GM19463 (cell line): ENCODE measurements around the gene ARID5A.

ENCODE experiments used
- ATAC-seq: cut with Tn5 transposase; IDR thresholded peaks from one replicate; pipeline ENCODE4 v1.9.1; 2021; ENCODE audit warnings: mild to moderate bottlenecking, moderate library complexity; ENCODE audit not compliant: unreplicated experiment

Gene ARID5A

DNA sequence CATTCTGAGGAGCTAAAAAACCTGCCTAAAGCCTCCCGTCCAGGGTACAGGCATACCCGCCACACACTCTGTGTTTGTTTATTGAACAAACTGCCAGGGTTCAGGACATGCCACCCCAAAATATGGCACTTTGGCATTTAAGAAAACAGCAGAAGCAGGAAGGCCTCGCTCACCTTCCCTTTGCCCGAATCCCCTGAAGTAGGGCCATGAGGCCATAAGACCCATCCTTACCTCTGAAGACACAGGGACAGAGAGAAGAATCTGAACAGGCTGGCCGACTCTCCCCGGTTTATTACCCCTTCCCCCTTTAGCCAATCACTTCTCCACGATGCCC, 29.7 kb upstream of the ARID5A start:
- ATAC-seq, result no peak

DNA sequence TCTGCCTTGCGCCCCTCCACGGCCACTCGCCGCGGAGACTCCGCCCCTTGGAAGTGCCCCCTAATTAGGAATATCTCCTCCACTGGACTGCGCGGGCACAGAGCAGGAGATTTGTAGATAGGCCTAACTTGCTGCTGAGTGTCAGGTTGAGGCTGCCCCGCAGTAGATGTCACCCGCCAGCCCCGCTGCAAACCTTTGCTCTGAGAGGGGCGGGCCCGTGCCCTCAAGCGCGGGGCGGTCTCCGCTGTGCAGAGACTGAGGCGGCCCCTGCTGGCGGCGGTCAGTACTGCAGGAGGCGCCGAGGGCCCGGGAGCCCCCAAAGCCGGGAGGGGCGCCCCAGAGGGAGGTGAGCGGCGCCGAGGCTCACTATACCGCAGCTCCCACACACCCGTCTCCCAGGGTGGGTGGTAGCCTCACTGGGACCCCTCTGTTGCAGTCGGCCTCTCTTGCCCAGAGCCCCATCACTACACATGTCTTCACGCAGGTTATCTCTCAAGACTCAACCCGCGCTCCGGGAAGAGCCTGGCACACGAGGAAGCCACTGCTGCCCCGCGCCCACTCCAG, 28.5 kb upstream of the ARID5A start:
- ATAC-seq, result peak; percentile 53

GRCh38 chr2:96508521-96509113, 27.9 kb upstream of the ARID5A start:
- no peak for ATAC-seq

DNA sequence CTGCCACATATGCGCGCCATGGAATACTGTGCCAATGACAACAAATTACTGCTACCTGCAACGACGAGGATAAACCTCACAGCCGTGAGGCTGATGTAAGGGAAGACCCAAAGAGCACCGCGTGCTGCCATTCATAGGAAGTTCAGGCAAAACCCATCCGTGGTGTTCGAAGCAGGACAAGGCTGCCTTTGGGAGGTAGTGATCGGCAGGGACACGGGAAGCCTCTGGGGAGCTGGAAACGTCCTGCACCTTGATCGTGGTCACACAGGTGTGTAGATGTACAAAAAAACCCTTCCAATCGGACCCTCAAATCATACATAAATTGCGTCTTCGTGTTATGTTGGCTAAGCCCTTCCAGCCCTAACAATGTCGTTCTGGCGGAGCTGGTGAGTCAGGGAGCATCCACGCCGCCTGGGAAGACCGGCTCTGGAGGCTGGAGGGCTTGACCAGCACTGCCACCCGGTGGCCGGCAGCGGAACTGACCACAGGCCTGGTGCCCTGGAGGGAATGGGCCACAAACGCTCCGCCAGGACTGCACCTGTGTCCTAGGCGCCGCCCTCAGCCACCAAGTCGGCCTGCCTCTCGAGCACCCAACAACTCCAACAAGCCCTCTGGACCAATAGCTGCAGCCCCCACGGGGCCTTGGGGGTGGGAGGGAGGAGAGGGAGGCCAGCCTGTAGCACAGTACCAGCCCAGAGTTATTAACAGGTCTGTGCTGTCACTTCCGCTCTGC, 27.3 kb upstream of the ARID5A start:
- ATAC-seq, result peak; percentile 59

DNA sequence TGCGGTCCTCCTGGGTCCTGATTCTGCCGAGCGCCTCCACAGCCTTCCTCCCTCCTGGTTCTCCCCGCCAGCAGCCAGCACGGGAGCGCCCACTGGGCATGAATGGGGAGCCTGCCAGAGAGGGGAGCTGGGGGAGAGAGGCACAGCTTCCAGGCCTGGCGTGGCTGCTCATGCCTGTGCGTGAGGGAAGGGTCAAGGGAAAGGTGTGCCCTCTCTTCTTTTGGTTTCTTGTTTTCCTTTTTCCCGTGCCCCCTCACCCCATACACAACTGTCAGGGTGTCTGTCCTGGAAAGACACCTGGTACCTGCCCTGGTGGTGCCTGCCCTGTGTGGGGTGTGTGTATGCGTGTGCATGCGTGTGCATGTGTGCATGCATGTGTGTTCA, 26.7 kb upstream of the ARID5A start:
- no peak for ATAC-seq

DNA sequence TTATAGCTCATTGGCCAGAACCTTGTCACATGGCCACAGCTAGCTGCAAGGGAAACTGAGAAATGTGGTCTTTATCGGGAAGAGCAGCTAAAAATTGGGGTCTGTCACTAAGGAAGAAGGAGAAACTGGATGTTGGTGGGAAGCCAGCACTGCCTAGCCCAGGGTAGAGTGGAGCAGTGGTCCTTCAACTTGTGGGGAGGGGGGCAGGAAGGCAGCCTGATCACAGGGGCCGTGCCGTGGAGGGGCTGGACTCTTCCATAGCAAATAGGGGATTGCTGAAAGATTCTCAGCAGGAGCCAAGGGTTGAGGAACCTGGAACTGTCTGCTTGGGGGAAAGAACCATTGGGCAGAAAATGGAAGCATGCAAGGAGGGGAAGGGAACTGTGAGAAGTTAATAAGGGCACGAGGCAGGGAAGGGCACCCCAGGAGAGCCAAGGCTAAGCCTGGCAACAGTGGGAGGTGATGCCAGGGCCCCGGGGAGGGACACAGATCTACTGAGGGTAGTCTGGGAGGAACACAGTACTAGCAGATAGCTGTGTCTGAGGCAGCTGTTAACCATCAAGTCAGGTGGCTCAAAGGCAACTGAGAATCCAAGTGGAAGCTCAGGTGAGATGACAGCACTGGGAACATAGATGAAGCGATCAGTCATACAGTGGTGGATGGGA, 25.5 kb upstream of the ARID5A start:
- no peak for ATAC-seq

- no peak for ATAC-seq
Measured at GRCh38 chr2:96511851-96512250, 24.7 kb upstream of the ARID5A start.

DNA sequence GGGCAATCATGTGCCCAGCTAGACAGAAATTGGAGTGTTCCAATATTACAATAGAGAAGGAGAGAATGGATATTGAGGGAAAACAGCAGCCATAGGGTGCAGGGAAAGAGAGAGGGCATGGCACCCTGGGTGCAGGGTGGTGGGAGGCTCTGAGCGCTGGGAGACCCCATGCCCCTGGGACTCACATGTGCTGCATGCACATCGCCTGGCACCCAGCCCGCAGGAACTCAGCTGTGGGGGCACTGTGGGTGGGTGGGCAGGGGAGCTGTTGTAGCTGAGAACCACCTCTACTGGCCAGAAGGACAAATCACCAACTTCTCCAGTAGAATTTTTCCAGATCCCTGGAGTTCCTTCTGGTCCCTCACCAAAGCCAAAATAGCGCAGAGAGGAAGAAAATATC, 24.2 kb upstream of the ARID5A start:
- ATAC-seq, result no peak

DNA sequence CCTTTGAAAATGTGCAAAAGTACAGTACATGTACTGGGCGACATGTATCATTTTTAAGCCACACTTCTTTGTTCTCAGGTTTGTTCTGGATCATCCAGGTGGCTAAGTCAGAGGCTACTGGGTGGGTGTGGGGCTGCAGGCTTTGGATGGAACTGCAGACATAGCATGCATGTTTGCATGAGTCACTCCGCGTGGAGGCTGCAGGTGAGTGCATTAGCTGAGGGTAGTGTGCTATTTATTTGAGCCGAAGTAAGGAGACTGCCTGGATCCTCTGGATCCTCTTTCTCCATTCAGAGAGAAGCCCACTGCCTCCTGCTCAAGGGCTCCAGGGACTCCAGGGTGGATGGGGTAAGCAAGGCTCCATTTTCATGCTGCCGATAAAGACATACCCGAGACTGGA, 22.0 kb upstream of the ARID5A start:
- no peak for ATAC-seq

DNA sequence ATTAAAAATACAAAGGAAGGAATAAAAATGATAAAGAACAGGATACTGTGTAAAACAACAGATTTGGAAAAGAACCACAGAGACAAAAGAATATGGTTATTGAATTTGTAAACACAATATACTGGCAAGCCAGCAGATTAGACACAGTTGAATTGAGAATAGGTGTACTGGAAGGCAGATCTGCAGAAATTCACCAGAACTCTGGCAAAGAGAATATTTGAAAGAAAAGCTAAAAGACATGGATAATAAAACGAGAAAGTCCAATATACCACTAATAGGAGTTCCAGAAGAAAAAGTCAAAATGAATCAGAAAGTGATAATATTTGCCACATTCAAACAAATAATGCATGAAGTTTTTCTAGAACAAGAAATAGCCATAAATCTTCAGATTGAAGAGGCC, 19.5 kb upstream of the ARID5A start:
- no peak for ATAC-seq

- ATAC-seq, result no peak
Measured at GRCh38 chr2:96520231-96520630, 16.3 kb upstream of the ARID5A start.

DNA sequence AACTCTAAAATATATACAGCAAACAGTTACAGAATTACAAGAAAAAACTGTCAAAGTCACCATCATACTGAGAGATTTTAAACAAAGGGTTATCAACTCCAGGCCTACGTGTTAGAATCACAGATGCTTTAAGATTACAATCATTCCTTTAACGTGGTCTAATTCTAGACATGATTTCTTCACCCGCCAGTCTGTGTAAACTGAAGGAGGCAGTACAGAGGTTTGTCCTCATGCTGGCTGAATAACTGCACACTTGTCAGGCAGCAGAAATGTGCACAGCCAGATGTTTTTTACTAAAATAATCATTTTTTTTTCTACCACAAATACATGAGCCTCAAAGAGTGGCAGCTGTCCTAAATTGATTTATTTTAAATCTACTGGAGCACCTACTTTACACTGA, 15.9 kb upstream of the ARID5A start:
- no peak for ATAC-seq

DNA sequence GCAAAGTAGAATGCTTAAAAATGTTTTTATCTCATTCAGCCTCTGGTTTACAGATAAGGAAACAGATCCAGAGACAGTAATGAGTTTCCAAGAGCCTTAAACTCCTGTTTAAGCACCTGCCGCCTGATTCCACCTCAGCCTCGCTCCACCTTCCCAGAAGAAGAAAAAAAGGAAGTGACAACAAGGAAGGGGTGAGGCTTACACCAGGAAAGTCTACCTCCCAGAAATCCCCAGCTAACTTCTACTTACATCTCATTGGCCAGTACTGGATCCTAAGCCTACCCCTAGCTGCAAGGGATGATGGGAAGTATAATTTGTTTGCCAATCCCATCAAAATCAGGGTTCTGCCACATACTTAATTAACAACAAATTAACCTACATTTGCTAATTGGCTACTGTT, 15.3 kb upstream of the ARID5A start:
- no peak for ATAC-seq

DNA sequence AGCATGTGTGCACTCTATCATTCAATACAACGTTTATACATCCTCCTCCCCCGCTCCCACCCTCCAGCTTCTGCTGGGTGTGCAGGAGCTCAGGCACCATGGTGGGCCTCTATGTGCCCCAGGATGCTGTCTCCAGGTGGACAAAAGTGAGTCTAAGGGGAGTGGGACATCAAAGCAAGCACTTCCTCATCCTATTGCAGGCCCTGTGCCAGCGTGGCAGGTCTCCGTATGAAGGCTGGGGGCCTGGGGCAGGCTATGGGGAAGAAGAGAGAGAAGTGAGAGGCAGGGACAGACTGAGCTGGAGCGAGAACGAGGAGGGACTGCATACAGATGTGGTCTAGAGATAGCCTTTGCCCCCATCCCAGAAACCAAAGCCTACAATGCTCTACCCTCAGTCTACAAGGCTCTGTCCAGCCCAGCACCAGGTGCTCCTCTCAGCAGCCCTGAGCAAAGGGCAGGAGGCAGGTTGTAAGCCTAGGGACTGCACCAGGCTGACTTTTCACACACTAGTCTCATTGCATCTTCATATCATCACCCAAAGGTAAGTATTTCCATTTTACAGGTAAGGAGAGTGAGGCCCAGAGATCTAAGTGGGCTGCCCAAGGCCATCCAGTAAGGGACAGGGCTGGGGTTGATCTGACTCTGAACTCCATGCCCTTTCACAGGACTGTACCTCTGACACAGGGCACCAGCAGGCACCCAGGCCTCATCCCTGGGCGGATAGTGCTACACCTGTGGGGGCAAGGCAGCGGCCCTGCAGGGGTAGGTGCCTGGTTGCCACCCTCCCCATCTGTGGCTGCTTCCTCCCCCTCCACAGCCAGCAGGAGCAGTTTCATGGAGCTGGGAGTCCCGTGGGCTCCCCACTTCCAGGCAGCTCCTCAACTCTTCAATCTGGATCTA, 14.0 kb upstream of the ARID5A start:
- no peak for ATAC-seq

GRCh38 chr2:96523659-96524481, 12.7 kb upstream of the ARID5A start:
- ATAC-seq, result no peak

DNA sequence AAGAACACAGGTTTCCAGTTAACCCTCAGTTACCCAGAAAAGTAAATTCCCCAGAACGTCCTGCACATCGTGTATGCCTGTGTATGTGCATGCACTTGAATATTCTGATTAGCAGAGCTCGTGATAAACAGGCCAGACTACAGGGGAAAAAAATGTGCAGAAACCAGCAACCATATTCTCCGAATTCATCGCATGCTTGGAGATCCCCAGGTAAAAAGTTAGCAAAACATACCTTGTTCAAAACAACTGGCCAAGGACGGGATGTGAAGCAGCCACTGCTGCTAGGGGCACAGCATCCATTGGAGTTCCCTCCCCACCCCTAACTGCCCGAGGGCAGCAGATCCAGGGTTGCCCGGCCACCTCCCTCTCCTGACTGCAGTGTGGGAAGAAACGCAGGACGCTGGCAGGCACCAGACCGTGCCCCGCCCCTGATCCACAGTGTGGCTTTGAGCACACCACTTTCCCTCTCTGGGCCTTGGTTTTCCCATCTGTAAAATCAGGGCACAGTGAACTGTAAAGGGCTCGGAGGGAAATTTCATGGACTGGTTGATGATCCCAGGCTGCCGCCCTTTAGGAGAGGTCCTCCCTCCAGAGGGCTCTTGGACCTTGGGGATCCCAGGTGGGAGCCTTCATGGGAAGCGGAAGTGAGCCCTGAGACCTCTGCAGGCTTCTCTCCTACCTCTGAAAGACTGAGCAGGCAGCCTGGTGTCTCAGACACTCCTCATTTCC, 11.9 kb upstream of the ARID5A start:
- ATAC-seq, result no peak

- no peak for ATAC-seq
Measured at GRCh38 chr2:96525211-96525507, 11.4 kb upstream of the ARID5A start.

- ATAC-seq, result no peak
Measured at GRCh38 chr2:96526101-96526591, 10.4 kb upstream of the ARID5A start.

DNA sequence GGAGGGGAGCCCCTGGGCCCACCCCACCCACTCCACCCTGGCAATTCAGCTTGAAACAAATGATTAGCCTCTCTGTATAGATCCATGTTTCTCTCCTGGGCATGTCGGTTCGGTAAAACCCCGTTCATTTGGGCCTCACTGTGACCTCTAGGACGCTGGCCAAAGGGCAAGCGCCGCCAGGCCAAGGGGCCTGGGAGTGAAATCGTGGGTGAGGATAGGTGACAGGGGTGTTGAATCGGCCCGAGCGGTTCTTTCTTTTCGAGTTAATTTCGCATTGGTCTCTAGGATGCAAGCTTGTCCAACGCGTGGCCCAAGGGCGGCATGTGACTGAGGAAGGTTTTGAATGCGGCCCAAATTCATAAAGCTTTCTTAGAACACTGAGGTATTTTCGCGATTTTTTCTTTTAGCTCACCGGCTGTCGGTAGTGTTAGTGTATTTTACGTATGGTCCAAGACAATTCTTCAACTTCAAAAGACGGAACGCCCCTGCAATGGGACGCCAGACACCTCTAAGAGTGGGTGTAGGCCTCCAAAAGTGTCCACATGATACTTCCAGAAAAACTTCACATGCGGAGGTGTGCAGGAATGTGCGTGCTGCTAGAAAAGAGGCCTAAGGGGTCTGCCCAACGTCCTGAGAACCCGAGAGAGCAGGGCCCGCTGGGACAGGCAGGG, 9.8 kb upstream of the ARID5A start:
- no peak for ATAC-seq
